GM19468 (cell line): ENCODE data around the gene ARF6.
"Not testable (repeated sequence)": the region's sequence is repeated elsewhere in the genome, so short reads cannot be mapped to it uniquely, and the experiment has no call there.

Experiments
- ATAC-seq: cut with Tn5 transposase; IDR thresholded peaks from one replicate; pipeline ENCODE4 v1.9.1; 2021; ENCODE audit warnings: mild to moderate bottlenecking, moderate library complexity, moderate number of reproducible peaks; ENCODE audit not compliant: unreplicated experiment; ENCODE audit errors: extremely low read depth

ARF6 gene

GRCh38 chr14:49875640-49876198 is 17.2 kb upstream of the ARF6 start:
- ATAC-seq = no peak

- no peak for ATAC-seq
Observed at GRCh38 chr14:49876563-49877127, 16.2 kb upstream of the ARF6 start.

- peak; percentile 58 for ATAC-seq
Observed at GRCh38 chr14:49879646-49880204, 13.2 kb upstream of the ARF6 start.

GRCh38 chr14:49880267-49881064 is 12.4 kb upstream of the ARF6 start:
- ATAC-seq = no peak

- ATAC-seq = no peak
Observed at GRCh38 chr14:49881350-49882001, 11.4 kb upstream of the ARF6 start.

GRCh38 chr14:49882826-49883694 is 9.8 kb upstream of the ARF6 start:
- no peak for ATAC-seq

GRCh38 chr14:49886523-49886922 is 6.4 kb upstream of the ARF6 start:
- no peak for ATAC-seq

- ATAC-seq = no peak
Observed at GRCh38 chr14:49888293-49888692, 4.6 kb upstream of the ARF6 start.

- no peak for ATAC-seq
Observed at GRCh38 chr14:49892301-49892635, 614 bp upstream of the ARF6 start.

GRCh38 chr14:49893309-49894213 is 679 bp downstream of the ARF6 start:
- peak; percentile 8 for ATAC-seq

GRCh38 chr14:49894214-49895107 is 1.6 kb downstream of the ARF6 start:
- ATAC-seq = not testable (repeated sequence)

GRCh38 chr14:49895480-49895879 is 2.6 kb downstream of the ARF6 start:
- no peak for ATAC-seq

GRCh38 chr14:49896272-49896671 is 3.4 kb downstream of the ARF6 start:
- ATAC-seq = not testable (repeated sequence)

- ATAC-seq = no peak
Observed at GRCh38 chr14:49896966-49897365, 4.1 kb downstream of the ARF6 start.

GRCh38 chr14:49897414-49897813 is 4.5 kb downstream of the ARF6 start:
- ATAC-seq = no peak

GRCh38 chr14:49897965-49898364 is 5.1 kb downstream of the ARF6 start:
- no peak for ATAC-seq

GRCh38 chr14:49898485-49898884 is 5.6 kb downstream of the ARF6 start:
- no peak for ATAC-seq

GRCh38 chr14:49900973-49901372 is 8.1 kb downstream of the ARF6 start:
- ATAC-seq = no peak
